DOHH2 (cell line): ENCODE measurements around the gene LAMA2.

ENCODE experiments used
- H3F3A ChIP-seq: fragments of 200-600 bp; sonication (generic), shearing (Covaris generic); 2 replicates; pipeline ENCODE4 v1.6.0; 2016; ENCODE audit warnings: antibody characterized with exemption, mild to moderate bottlenecking; ENCODE audit not compliant: control insufficient read depth, insufficient read depth
- H3K27ac ChIP-seq: fragments of 200-600 bp; sonication (generic); 2 replicates; pipeline ENCODE4 v1.5.1; 2014; ENCODE audit warnings: low read depth, mild to moderate bottlenecking, low read length, moderate library complexity
- H3K27me3 ChIP-seq: fragments of 200-600 bp; sonication (generic); 2 replicates; pipeline ENCODE4 v1.6.1; 2014; ENCODE audit warnings: mild to moderate bottlenecking, low read length, mixed read lengths; ENCODE audit not compliant: control insufficient read depth
- H3K36me3 ChIP-seq: fragments of 200-600 bp; sonication (generic); 2 replicates; pipeline ENCODE4 v1.6.1; 2014; ENCODE audit warnings: mild to moderate bottlenecking, low read length, moderate library complexity, mixed read lengths; ENCODE audit not compliant: control insufficient read depth
- H3K4me1 ChIP-seq: fragments of 200-600 bp; sonication (generic); 2 replicates; pipeline ENCODE4 v1.6.1; 2014; ENCODE audit warnings: mild to moderate bottlenecking, low read length, mixed read lengths; ENCODE audit not compliant: control insufficient read depth
- H3K4me2 ChIP-seq: fragments of 200-600 bp; sonication (generic); 2 replicates; pipeline ENCODE4 v1.6.0; 2014; ENCODE audit warnings: mild to moderate bottlenecking, low read length, moderate library complexity
- H3K4me3 ChIP-seq: fragments of 200-600 bp; sonication (generic); 2 replicates; pipeline ENCODE4 v1.5.1; 2014; ENCODE audit warnings: mild to moderate bottlenecking, low read length, mixed read lengths
- H3K79me2 ChIP-seq: fragments of 200-600 bp; sonication (generic); 2 replicates; pipeline ENCODE4 v1.6.1; 2014; ENCODE audit warnings: mild to moderate bottlenecking, low read length, mixed read lengths; ENCODE audit not compliant: control insufficient read depth
- H3K9me2 ChIP-seq: fragments of 200-600 bp; sonication (generic); replicated peaks from 2 replicates; pipeline ENCODE4 v1.6.1; 2014; ENCODE audit warnings: mild to moderate bottlenecking, low read length, mixed read lengths; ENCODE audit not compliant: control insufficient read depth
- H3K9me3 ChIP-seq: fragments of 200-600 bp; sonication (generic); 2 replicates; pipeline ENCODE4 v1.6.1; 2014; ENCODE audit warnings: antibody characterized with exemption, low read length, mixed read lengths; ENCODE audit not compliant: control insufficient read depth, insufficient read depth
- H4K20me1 ChIP-seq: fragments of 200-600 bp; sonication (generic); 2 replicates; pipeline ENCODE4 v1.6.0; 2014; ENCODE audit warnings: low read depth, mild to moderate bottlenecking, antibody characterized with exemption, low read length, moderate library complexity; ENCODE audit not compliant: control insufficient read depth, insufficient read depth
- CTCF ChIP-seq: fragments of 200-600 bp; sonication (generic); IDR thresholded peaks from one replicate; pipeline ENCODE4 v1.5.1; 2014; ENCODE audit warnings: antibody characterized with exemption, mild to moderate bottlenecking, low read depth, low read length; ENCODE audit not compliant: poor library complexity, severe bottlenecking
- EZH2phosphoT487 ChIP-seq: fragments of 200-600 bp; sonication (generic); IDR thresholded peaks from 2 replicates; pipeline ENCODE4 v1.6.1; 2017; ENCODE audit warnings: borderline replicate concordance, mild to moderate bottlenecking, antibody characterized with exemption, low read length, moderate library complexity, mixed read lengths

The LAMA2 gene

DNA sequence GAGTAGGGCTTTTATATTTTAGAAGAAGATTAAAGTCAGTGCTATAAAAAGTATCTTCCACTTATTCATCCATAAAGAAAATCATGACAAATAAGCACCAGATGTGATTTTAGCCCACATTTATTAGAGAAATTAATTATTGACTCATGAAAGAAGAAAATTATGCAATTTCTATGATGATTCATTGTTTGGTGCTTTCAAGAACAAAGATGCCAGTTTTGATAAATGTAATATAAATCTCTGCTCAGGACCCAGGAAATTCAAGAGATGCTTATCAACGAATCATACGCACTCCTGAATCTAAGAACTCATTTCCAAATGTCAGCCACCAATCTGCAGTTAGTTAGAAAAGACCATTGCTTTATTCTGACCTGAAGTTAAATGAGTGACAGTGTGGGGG is 615.6 kb downstream of the LAMA2 start:
- peak overlapping the region; percentile 12; the same call in 1 of the 2 replicates for H3K4me3 ChIP-seq
- TF ChIP-seq CTCF (no peak), EZH2phosphoT487 (no peak)
- H3K4me2 ChIP-seq: peak overlapping the region; percentile 45
- no peaks in the 10 kb centered on the region for H3K9me2 ChIP-seq
- H3K27ac ChIP-seq: no peak overlapping the region
- H4K20me1 ChIP-seq: no peaks in the 10 kb centered on the region
- no peaks in the 10 kb centered on the region for H3K36me3 ChIP-seq
- no peaks in the 10 kb centered on the region for H3K79me2 ChIP-seq
- peaks cover 12% of the 10 kb centered on the region for H3K27me3 ChIP-seq
- H3K4me1 ChIP-seq: peaks cover 9% of the 10 kb centered on the region
- H3F3A ChIP-seq: no peaks in the 10 kb centered on the region
- no peaks in the 10 kb centered on the region for H3K9me3 ChIP-seq

DNA sequence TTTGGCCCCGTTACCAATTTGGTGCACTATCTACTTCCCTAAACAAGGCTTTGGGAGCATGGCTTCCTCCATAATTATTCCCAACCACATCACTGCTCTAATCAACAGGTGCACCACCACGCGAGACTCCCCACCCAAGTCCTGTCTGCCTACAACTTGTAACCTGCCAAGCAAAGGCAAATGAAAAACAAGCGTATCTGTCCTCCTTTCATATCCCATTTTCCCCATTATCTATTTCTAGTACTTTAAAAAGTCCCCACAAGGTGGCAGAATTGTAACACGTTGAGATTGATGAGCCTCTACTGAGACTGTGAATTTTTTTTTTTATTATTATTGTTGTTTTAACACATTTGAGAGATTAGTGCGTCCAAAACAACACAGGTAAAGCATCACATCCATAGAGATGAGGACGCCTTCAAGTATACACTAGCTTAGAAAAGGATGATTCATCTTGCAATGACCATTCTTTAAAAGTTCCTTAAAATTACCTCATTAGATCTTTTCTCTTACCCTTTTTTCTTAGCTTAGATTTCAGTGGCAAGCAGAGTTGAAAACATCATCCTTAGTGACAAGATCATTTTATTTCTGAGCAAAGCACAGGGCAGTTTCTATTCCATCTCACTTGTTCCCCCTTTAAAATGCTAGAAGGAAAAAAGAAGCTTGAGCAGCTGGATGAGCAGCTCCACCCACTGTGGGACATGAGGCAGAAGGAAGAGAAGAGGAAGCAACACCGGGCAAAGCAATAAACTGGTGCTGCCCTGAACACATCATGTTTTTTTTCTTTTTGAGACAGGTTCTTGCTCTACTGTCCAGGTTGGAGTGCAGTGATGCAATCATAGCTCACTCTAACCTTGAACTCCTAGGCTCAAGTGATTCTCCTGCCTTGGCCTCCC is 616.3 kb downstream of the LAMA2 start:
- no peaks in the 10 kb centered on the region for H3K79me2 ChIP-seq
- no peak; the same call in 1 of the 2 replicates for TF ChIP-seq EZH2phosphoT487
- TF ChIP-seq CTCF: peak; percentile 58
- H3K4me2 ChIP-seq: peak overlapping the region; percentile 45
- peaks cover 9% of the 10 kb centered on the region for H3K4me1 ChIP-seq
- no peaks in the 10 kb centered on the region for H4K20me1 ChIP-seq
- no peaks in the 10 kb centered on the region for H3K9me3 ChIP-seq
- H3K36me3 ChIP-seq: no peaks in the 10 kb centered on the region
- H3F3A ChIP-seq: no peaks in the 10 kb centered on the region
- peak overlapping the region; percentile 12; the same call in 1 of the 2 replicates for H3K4me3 ChIP-seq
- H3K27me3 ChIP-seq: peaks cover 12% of the 10 kb centered on the region
- no peak overlapping the region for H3K27ac ChIP-seq
- no peaks in the 10 kb centered on the region for H3K9me2 ChIP-seq

DNA sequence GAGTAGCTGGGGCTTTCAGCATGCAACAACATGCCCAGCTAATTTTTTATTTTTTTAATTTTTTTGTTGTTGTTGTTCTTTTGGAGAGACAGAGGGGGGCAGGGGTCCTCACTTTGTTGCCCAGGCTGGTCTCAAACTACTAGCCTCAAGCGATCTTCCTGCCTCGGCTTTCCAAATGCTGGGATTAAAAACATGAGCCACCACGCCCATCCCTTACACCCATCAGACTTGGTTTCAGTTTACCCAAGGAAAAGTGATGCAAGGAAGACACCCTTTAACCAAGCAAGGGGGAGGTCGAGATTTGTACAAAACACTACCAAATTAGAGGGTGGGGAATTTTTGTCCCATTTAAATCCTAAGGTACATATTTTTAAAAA is 616.9 kb downstream of the LAMA2 start:
- Histone ChIP-seq H3K4me2 (no peak overlapping the region), H3K4me3 (no peak overlapping the region), H3K4me1 (peaks cover 9% of the 10 kb centered on the region), H3F3A (no peaks in the 10 kb centered on the region), H4K20me1 (no peaks in the 10 kb centered on the region), H3K79me2 (no peaks in the 10 kb centered on the region), H3K27me3 (peaks cover 12% of the 10 kb centered on the region), H3K36me3 (no peaks in the 10 kb centered on the region), H3K9me2 (no peaks in the 10 kb centered on the region), H3K27ac (no peak overlapping the region), H3K9me3 (no peaks in the 10 kb centered on the region)
- TF ChIP-seq CTCF: no peak
- no peak for TF ChIP-seq EZH2phosphoT487
